Heart right ventricle (tissue), 16 donors: Measurements from ENCODE around the gene GRK5. TPM values are rescaled to one million over a fixed set of nuclear protein-coding genes. Genes with fewer than 3 reads are reported as not detected.

ENCODE experiments used
- ATAC-seq, 8 donors: fragments of 200-7000 bp; cut with Tn5 transposase; one replicate each; pipeline ENCODE4 v1.9.1; 2020; ENCODE audit warnings: mild to moderate bottlenecking in 8 of 8, moderate library complexity in 8 of 8, moderate number of reproducible peaks in 1 of 8
- DNase-seq, 2 donors: peaks; one replicate each; pipeline ENCODE4 v3.0.0-alpha.2; 2020
- H3K27ac ChIP-seq, 10 donors: fragments of 200-600 bp; sonication (generic) in 2 of 10; one replicate each; pipeline versions ENCODE4 v1.5.0 to v1.8.0; 2020 to 2022; ENCODE audit warnings: mild to moderate bottlenecking in 3 of 10
- H3K27me3 ChIP-seq, 7 donors: fragments of 200-600 bp; one replicate each; pipeline ENCODE4 v1.8.0; 2021 to 2022; ENCODE audit warnings: mild to moderate bottlenecking in 2 of 7
- H3K36me3 ChIP-seq, 9 donors: fragments of 200-600 bp; sonication (generic) in 1 of 9; one replicate each; pipeline versions ENCODE4 v1.5.0 to v1.8.0; 2020 to 2022; ENCODE audit warnings: mild to moderate bottlenecking in 2 of 9
- H3K4me1 ChIP-seq, 9 donors: fragments of 200-600 bp; sonication (generic) in 1 of 9; one replicate each; pipeline versions ENCODE4 v1.5.0 to v1.8.0; 2020 to 2022; ENCODE audit warnings: mild to moderate bottlenecking in 4 of 9
- H3K4me3 ChIP-seq, 10 donors: fragments of 200-600 bp; sonication (generic) in 2 of 10; one replicate each; pipeline versions ENCODE4 v1.5.0 to v1.8.0; 2020 to 2022; ENCODE audit warnings: mild to moderate bottlenecking in 7 of 10, moderate library complexity in 2 of 10
- H3K9me3 ChIP-seq, 11 donors: fragments of 200-600 bp in 10 of 11; sonication (generic) in 2 of 11; one replicate each; pipeline versions ENCODE4 v1.5.0 to v1.8.0; 2013 to 2022; ENCODE audit warnings: mild to moderate bottlenecking in 2 of 11, control low read depth in 1 of 11, moderate library complexity in 1 of 11
- WGBS, 2 donors: extraction: QIAGEN DNeasy Blood & Tissue Kit; methylation state at CpG; one replicate each; pipeline ENCODE4 v1.1.7; 2013; ENCODE audit warnings: inconsistent platforms in 1 of 2; 5-methylcytosine and 5-hydroxymethylcytosine counted together
- intact Hi-C, 10 donors: fragments of 100-400 bp; cut with DNase I; formaldehyde crosslinking; loops; one replicate each; pipeline versions ENCODE4 v1.11.1 to v1.14.2; 2022
- polyA plus RNA-seq, 2 donors: library from polyadenylated mRNA; stranded (reverse); fragments of 200-250 nt; gene quantifications; one replicate each; pipeline ENCODE4 v1.2.3, GENCODE V29; 2013
- total RNA-seq, 10 donors: library from RNA; stranded (reverse); fragmentation: NEBNext Ultra II Directional in 3 of 10; extraction: Animal tissue kit (Norgen Biotek cat#: 25700) in 3 of 10; gene quantifications; one replicate each; pipeline versions ENCODE4 v1.2.1 to v1.2.4, GENCODE V29; 2021 to 2023
- TF ChIP-seq, protein P1 (sequence below), 9 donors: fragments of 200-600 bp; sonication (generic) in 2 of 9; IDR thresholded peaks; one replicate each; pipeline versions ENCODE4 v1.5.0 to v1.8.0; 2021 to 2022; ENCODE audit warnings: antibody characterized with exemption in 9 of 9, mild to moderate bottlenecking in 5 of 9, moderate library complexity in 1 of 9
- donor health status: Arrhythmogenic right ventricular cardiomyopathy.
- donor health status: ischemic (EF 13 %, LVEDD 7.1; RV severe dilation, severe dysfunction).
- donor health status: healthy with polysubstance abuse.
- donor health status: DM: no; HTN: yes; CAD: no.
- donor health status: DM: no; HTN: no; CAD: no.
- donor health status: ischemic (EF 25% LVEDD 6.9; RV normal size, moderate dysfunction).
- donor health status: ischemic (EF 25% LVEDD 5.7; RV mildly dilated, moderate dysfunction).
- donor health status: healthy.
- donor health status: DM: yes; HTN: yes; CAD: no.
- donor health status: Ischemic cardiomyopathy.
- donor health status: ischemic (EF 35%, LVEDD 5.7; RV mildly dilated, moderate dysfunction).
- donor health status: nonischemic (EF 11% LVEDD 7.7; RV severe dilation, severe dysfunction).
- donor health status: DM: yes; HTN: yes; CAD: no.
- donor health status: PGD.
- donor health status: ischemic (EF 29% LVEDD 5.4; RV normal size, mild dysfunction).
- donor health status: nonischemic (EF 23%, LVEDD 6.1; RV moderate dilation, normal function).

The GRK5 gene
- total and polyA plus RNA-seq, 12 donors: 11.8 to 80.5 (median 26.6) TPM

DNA sequence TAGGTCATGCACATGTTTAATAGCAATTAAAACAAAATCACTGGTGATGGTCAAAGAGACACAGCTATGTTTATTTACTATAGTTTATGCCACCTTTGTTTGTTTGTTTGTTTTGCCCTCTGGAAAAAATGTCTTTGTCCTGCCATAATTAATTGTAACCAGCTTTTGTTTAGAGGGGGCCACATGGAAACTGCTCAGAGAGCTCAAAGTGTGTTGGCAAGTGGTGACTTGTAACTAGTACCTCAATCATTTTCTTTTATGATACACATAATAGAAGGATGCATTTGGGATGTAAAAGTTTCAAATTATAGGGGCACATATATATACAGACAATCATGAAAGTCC lies 40.2 kb downstream of the GRK5 start:
- ATAC-seq (no peak), DNase-seq (no peak)
- H3K36me3 ChIP-seq: no peaks in the 10 kb centered on the region
- H3K4me1 ChIP-seq: peaks cover 27 to 69% (median 53%) of the 10 kb centered on the region in 9 donors
- H3K4me3 ChIP-seq: no peak overlapping the region
- peak overlapping the region in 6 of 10 donors; percentile 1 to 72 (median 28) for H3K27ac ChIP-seq
- no peaks in the 10 kb centered on the region for H3K9me3 ChIP-seq
- intact Hi-C loops: no loop called here
- H3K27me3 ChIP-seq: no peaks in the 10 kb centered on the region
- TF ChIP-seq, protein P1, sequence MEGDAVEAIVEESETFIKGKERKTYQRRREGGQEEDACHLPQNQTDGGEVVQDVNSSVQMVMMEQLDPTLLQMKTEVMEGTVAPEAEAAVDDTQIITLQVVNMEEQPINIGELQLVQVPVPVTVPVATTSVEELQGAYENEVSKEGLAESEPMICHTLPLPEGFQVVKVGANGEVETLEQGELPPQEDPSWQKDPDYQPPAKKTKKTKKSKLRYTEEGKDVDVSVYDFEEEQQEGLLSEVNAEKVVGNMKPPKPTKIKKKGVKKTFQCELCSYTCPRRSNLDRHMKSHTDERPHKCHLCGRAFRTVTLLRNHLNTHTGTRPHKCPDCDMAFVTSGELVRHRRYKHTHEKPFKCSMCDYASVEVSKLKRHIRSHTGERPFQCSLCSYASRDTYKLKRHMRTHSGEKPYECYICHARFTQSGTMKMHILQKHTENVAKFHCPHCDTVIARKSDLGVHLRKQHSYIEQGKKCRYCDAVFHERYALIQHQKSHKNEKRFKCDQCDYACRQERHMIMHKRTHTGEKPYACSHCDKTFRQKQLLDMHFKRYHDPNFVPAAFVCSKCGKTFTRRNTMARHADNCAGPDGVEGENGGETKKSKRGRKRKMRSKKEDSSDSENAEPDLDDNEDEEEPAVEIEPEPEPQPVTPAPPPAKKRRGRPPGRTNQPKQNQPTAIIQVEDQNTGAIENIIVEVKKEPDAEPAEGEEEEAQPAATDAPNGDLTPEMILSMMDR (IDR thresholded peaks at IDR 0.05): no peak

DNA sequence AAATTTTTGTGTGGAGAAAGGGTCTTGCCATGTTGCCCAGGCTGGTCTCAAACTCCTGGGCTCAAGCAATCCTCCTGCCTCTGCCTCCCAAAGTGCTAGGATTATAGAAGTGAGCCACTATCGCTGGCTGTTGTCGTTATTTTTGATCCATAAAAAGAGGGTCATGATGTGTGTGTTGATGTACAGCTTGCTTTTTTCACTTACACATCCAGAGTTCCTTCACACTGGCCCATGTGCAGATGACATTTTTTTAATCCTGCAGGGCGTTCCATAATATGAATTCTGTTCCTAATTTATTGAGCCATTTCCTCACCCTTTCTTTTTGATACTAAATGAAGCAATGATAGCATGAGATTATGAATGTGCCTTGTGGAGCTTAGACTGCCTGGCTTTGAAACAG lies 40.8 kb downstream of the GRK5 start:
- H3K27ac ChIP-seq: no peak overlapping the region
- H3K9me3 ChIP-seq: no peaks in the 10 kb centered on the region
- H3K4me1 ChIP-seq: peaks cover 34 to 69% (median 55%) of the 10 kb centered on the region in 9 donors
- no peak overlapping the region for H3K4me3 ChIP-seq
- no peaks in the 10 kb centered on the region for H3K27me3 ChIP-seq
- TF ChIP-seq, protein P1 (IDR thresholded peaks at IDR 0.05): no peak
- DNase-seq: no peak
- H3K36me3 ChIP-seq: no peaks in the 10 kb centered on the region
- 78 to 87% methylated on average over 3 of the region's 3 CpGs for WGBS, 2 donors
- intact Hi-C loops: no loop called here
- ATAC-seq: no peak

DNA sequence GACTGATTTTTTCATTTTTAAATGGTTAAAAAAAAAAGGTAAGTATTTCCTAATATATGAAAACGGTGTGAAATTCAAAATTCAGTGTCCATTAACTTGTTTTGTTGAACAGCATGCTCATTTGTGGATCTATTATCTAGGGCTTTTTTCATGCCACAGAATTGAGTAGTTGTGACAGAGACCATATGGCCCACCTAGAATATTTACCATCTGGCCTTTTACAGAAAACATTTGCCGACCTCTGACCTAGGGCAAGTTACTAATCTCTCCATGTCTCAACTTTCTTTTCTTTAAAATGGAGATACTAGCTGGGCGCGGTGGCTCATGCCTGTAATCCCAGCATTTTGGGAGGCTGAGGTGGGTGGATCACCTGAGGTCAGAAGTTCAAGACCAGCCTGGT lies 41.3 kb downstream of the GRK5 start:
- H3K27ac ChIP-seq: no peak overlapping the region
- H3K4me1 ChIP-seq: peaks cover 39 to 69% (median 59%) of the 10 kb centered on the region in 9 donors
- TF ChIP-seq, protein P1 (IDR thresholded peaks at IDR 0.05): no peak

DNA sequence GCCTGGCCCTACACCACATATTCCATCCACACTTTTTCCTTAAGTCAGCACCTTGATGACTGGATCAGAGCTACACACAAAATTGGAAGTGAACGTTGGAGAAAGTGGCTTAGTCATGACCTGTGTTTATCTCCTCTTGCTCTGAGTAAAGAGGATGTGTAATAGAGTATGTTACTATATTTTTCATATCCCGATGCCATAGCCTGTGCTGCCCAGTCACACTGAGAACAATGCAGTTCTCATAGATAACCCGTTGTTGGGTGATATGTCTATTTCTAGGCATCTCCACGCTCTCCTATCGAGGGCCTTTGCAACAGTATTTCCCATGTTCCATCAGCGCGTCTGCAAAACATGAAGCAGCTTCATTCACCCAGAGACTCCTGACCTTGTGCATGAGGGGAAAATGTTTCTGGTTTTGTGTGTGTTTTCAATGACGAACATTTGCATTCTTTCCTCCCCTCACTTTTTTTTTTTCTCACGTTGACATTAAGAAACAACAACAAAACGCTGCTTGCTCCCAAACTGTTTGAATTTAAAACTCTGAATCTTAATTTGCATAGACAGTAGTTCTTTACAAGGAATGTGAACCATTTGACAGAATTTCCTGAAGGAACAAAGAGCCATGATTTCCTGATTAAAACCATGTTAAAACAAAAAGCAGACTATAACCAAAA lies 43.4 kb downstream of the GRK5 start:
- TF ChIP-seq, protein P1 (IDR thresholded peaks at IDR 0.05): no peak
- WGBS, 2 donors: 22 to 26% methylated on average over 10 of the region's 10 CpGs
- H3K36me3 ChIP-seq: no peaks in the 10 kb centered on the region
- H3K4me1 ChIP-seq: peaks cover 57 to 88% (median 79%) of the 10 kb centered on the region in 9 donors
- H3K4me3 ChIP-seq: no peak overlapping the region
- no peak for DNase-seq
- intact Hi-C loops: loop anchor here in 6 of 10 donors (5.0 kb wide), 2 partner anchors 38 to 43 kb away; partner anchors contain the start of gene GRK5 (in 4 of the 6)
- peak in 4 of 8 donors; percentile 2 to 29 (median 18) for ATAC-seq
- no peaks in the 10 kb centered on the region for H3K27me3 ChIP-seq
- H3K9me3 ChIP-seq: no peaks in the 10 kb centered on the region
- H3K27ac ChIP-seq: peak overlapping the region; percentile 57 to 86 (median 82)

More for the DNA sequence above, 41.3 kb downstream of the GRK5 start:
- Histone ChIP-seq H3K27me3 (no peaks in the 10 kb centered on the region), H3K4me3 (no peak overlapping the region), H3K9me3 (no peaks in the 10 kb centered on the region), H3K36me3 (no peaks in the 10 kb centered on the region)
- DNase-seq: no peak
- WGBS, 2 donors: 94% methylated on average over 4 of the region's 4 CpGs
- no peak for ATAC-seq
- intact Hi-C loops: no loop called here
